ENCODE measurements around the gene REEP3.

REEP3 gene

GRCh38 chr10:63588436-63589167 is 67.4 kb downstream of the REEP3 start:
- no peak for DNase-seq (ENCODE audit: low read depth)

GRCh38 chr10:63591600-63592379 is 70.6 kb downstream of the REEP3 start:
- no peak for DNase-seq (ENCODE audit: low read depth)

- DNase-seq (ENCODE audit: low read depth), result no peak
Observed at GRCh38 chr10:63593576-63593975, 72.4 kb downstream of the REEP3 start.

GRCh38 chr10:63595072-63595471 is 73.9 kb downstream of the REEP3 start:
- no peak for DNase-seq (ENCODE audit: low read depth)

GRCh38 chr10:63596924-63597323 is 75.7 kb downstream of the REEP3 start:
- DNase-seq (ENCODE audit: low read depth), result no peak

- no peak for DNase-seq (ENCODE audit: low read depth)
Observed at GRCh38 chr10:63600540-63600939, 79.3 kb downstream of the REEP3 start.

- DNase-seq (ENCODE audit: low read depth), result no peak
Observed at GRCh38 chr10:63603709-63604445, 82.7 kb downstream of the REEP3 start.

GRCh38 chr10:63605197-63605967 is 84.2 kb downstream of the REEP3 start:
- no peak for DNase-seq (ENCODE audit: low read depth)

GRCh38 chr10:63608511-63608910 is 87.3 kb downstream of the REEP3 start:
- DNase-seq (ENCODE audit: low read depth), result no peak

- DNase-seq (ENCODE audit: low read depth), result no peak
Observed at GRCh38 chr10:63611078-63611477, 89.9 kb downstream of the REEP3 start.

- DNase-seq (ENCODE audit: low read depth), result no peak
Observed at GRCh38 chr10:63614371-63614891, 93.2 kb downstream of the REEP3 start.

- DNase-seq (ENCODE audit: low read depth), result no peak
Observed at GRCh38 chr10:63618552-63618951, 97.4 kb downstream of the REEP3 start.

- no peak for DNase-seq (ENCODE audit: low read depth)
Observed at GRCh38 chr10:63619426-63619825, 98.2 kb downstream of the REEP3 start.

GRCh38 chr10:63622097-63622496 is 100.9 kb downstream of the REEP3 start:
- no peak for DNase-seq (ENCODE audit: low read depth)

GRCh38 chr10:63624701-63625100 is 103.5 kb downstream of the REEP3 start:
- no peak for DNase-seq (ENCODE audit: low read depth)

GRCh38 chr10:63627396-63627795 is 106.2 kb downstream of the REEP3 start:
- DNase-seq (ENCODE audit: low read depth), result no peak

- no peak for DNase-seq (ENCODE audit: low read depth)
Observed at GRCh38 chr10:63627881-63628296, 106.7 kb downstream of the REEP3 start.

GRCh38 chr10:63628526-63629362 is 107.5 kb downstream of the REEP3 start:
- DNase-seq (ENCODE audit: low read depth), result no peak

- peak; percentile 59 for DNase-seq (ENCODE audit: low read depth)
Observed at GRCh38 chr10:63629363-63630084, 108.3 kb downstream of the REEP3 start.

All from activated T-helper 1 cell treated with Interleukin-2 at 50 U/mL for 16 hours (primary cell).